B cell (primary cell): ENCODE data around the gene IFI27L2.

Experiments used
- EZH2 ChIP-seq: IDR thresholded peaks from 2 replicates; pipeline ENCODE4 v1.6.1; 2012; ENCODE audit warnings: borderline replicate concordance, low read depth, mild to moderate bottlenecking, moderate library complexity, low read length; ENCODE audit not compliant: insufficient read depth, poor library complexity, severe bottlenecking
- TF ChIP-seq, protein P1 (sequence below): fragments of 200-600 bp; IDR thresholded peaks from one replicate; pipeline ENCODE4 v1.8.0; 2022; ENCODE audit warnings: antibody characterized with exemption, mild to moderate bottlenecking

DNA sequence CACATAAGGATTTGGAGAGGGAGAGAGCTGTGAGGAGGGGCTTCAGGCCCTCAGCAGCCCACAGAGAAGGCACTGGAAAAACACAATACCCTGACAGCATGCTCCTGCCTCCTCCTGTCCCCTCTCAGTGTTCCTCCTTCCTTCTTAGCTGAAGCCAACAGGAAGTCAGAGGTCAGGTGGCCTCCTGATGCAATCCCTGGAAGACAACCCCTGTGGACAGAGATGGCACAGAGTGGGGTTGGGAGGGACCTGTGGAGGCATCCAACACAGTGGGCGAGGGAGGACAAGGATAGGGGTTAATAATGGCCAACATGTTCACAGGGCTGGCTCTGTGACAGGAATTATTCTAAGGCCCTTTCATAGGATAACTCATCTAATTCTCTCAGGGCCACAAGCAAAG lies 15.4 kb upstream of the IFI27L2 start:
- TF ChIP-seq, protein P1, sequence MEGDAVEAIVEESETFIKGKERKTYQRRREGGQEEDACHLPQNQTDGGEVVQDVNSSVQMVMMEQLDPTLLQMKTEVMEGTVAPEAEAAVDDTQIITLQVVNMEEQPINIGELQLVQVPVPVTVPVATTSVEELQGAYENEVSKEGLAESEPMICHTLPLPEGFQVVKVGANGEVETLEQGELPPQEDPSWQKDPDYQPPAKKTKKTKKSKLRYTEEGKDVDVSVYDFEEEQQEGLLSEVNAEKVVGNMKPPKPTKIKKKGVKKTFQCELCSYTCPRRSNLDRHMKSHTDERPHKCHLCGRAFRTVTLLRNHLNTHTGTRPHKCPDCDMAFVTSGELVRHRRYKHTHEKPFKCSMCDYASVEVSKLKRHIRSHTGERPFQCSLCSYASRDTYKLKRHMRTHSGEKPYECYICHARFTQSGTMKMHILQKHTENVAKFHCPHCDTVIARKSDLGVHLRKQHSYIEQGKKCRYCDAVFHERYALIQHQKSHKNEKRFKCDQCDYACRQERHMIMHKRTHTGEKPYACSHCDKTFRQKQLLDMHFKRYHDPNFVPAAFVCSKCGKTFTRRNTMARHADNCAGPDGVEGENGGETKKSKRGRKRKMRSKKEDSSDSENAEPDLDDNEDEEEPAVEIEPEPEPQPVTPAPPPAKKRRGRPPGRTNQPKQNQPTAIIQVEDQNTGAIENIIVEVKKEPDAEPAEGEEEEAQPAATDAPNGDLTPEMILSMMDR, result no peak
- no peak for TF ChIP-seq EZH2
